ENCODE data around the gene CCDC86.
A peak's percentile ranks its signal among the peaks of the same experiment; 100 is the strongest.

Gene CCDC86

DNA sequence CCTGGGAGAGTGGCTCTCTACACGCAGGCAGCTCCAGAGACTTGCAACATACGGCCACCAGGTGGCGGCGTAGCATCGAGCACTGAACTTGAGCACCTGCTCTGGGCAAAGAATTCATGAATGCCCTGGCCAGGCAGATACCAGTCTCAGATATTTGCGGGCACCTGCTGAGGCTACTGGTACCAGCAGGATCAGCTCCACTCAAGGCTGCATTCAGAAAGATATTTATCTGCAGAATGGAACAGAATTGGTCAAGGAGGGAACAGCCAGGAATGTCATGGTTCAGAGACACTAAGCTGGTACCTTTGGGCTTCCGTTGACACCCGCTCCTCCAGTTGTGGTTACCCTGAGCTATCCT lies 10.8 kb upstream of the CCDC86 start:
- peak; percentile 77 for DNase-seq (ENCODE audit: low spot score)

DNA sequence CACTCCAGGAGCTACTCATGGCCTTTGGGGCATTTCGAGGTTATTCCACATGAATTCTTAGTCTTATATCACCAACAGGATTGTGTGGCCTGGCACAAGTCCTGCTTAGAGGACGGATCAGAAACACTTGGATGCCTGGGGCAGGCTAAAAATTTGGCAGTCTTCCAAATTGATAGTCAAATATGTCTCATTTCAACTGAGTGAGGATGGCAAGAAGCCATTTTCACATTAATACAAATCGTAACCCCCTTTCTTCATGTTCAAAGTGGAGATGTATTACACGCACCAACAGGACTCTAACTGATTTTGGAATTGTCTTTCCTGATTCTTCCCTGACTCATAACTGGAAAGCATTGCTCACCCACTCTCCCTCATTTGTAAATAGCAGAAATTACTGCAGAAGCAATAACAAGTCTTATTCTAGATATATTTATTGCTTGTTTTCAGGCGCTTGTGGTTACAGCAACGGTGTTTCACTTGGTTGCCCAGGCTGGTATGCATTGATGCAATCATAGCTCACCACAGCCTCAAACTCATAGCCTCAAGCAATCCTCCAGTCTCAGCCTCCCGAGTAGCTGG lies 10.3 kb upstream of the CCDC86 start:
- no peak for DNase-seq (ENCODE audit: low spot score)

DNA sequence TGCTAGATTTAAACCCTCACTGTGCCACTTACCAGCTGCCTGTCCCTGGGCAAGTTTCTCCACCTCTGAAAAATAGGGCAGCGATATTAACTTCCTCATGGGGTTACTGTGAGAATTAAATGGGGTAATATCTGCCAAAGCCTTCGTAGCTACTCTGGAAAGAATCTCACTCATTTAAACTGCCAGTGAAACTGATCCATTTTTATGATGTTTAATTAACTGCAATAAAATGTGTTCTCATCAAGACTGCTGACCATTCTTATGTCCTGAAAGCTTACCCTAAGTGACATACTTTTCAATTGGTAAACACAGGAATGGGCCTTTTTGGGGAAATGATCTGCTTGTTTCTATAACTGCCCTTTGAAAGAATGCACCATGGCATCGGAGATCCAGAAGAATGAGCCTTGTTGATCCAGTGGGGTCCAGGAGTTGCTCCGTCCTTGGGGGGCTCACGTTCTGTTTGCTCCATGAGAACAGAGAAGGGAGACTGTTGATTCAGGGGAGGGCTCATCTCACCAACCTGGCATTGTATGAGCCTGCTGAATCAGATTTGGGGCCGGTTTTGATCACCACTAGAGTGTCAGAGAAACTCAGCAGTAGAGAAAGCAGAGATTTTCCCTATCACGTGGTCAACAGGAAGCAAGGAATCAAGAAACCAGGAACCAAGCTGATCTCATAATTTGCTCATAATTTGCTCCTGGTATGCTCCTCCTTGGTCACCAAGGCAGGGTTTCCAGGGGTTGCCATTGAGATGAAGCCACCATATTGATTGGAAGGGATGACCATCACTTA lies 7.0 kb upstream of the CCDC86 start:
- peak; percentile 7 for DNase-seq (ENCODE audit: low spot score)

GRCh38 chr11:60835534-60835846 lies 6.4 kb upstream of the CCDC86 start:
- peak; percentile 71 for DNase-seq (ENCODE audit: low spot score)

GRCh38 chr11:60836866-60837515 lies 4.9 kb upstream of the CCDC86 start:
- DNase-seq (ENCODE audit: low spot score), result no peak

- DNase-seq (ENCODE audit: low spot score), result no peak
Measured at GRCh38 chr11:60838132-60838531, 3.8 kb upstream of the CCDC86 start.

- peak; percentile 51 for DNase-seq (ENCODE audit: low spot score)
Measured at GRCh38 chr11:60840470-60841430, 1.2 kb upstream of the CCDC86 start.

- peak; percentile 3 for DNase-seq (ENCODE audit: low spot score)
Measured at GRCh38 chr11:60842668-60843600, 1.0 kb downstream of the CCDC86 start.

- no peak for DNase-seq (ENCODE audit: low spot score)
Measured at GRCh38 chr11:60844045-60844869, 2.3 kb downstream of the CCDC86 start.

- no peak for DNase-seq (ENCODE audit: low spot score)
Measured at GRCh38 chr11:60844870-60845221, 2.9 kb downstream of the CCDC86 start.

DNA sequence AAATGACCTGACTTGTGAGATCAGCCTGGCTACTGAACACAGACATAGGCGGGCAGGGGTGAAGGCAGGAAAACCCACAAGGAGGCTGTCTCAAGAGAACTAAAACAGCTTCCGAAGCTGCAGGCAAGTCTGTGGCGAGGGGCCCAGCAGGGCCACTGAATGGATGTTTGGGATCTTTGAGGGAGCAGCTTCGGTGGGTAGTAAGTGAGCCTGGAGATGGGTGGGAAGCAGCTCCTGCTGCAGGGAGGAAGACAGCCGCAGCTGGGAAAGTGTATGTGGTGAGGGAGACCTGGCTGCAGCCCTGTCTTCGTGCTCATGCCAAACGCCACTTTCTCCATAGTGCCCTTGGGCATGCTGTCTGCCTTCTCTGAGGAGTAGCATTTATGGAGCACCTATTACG lies 3.4 kb downstream of the CCDC86 start:
- no peak for DNase-seq (ENCODE audit: low spot score)

DNA sequence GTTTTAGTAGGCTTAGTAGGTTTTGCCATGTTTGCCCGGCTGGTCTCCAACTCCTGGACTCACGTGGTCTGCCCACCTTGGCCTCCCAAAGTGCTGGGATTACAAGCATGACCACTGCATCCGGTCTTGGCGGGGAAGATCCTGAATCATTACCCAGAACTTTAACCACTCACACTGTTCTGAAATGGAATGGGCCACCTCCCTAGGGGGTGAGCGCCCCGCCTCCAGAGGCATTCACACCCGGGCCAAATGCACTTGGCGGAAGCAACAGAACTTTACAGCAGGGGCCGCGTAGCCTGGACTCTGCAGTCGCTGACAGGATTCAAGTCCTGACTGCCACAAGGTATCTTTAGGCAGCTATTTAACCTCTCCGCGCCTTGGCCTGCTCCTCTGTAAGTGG lies 5.4 kb downstream of the CCDC86 start:
- no peak for DNase-seq (ENCODE audit: low spot score)

DNA sequence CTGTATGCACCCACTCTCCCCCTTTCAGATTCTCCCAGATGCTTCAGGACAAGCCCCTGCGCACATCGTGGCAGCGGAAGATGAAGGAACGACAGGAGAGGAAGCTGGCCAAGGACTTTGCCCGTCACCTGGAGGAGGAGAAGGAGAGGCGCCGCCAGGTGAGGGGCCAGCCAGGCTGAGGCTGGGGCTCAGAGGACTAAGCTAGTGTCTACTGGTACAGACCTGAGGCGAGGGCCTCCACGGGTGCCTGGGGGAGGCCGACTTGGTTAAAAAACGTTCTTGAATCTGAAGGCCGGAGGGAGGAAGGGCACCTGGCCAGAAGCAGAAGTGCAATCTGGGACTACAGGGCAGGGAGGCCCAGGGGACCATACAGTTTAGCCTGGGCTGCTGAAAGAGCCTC lies 6.0 kb downstream of the CCDC86 start:
- DNase-seq (ENCODE audit: low spot score), result no peak

DNA sequence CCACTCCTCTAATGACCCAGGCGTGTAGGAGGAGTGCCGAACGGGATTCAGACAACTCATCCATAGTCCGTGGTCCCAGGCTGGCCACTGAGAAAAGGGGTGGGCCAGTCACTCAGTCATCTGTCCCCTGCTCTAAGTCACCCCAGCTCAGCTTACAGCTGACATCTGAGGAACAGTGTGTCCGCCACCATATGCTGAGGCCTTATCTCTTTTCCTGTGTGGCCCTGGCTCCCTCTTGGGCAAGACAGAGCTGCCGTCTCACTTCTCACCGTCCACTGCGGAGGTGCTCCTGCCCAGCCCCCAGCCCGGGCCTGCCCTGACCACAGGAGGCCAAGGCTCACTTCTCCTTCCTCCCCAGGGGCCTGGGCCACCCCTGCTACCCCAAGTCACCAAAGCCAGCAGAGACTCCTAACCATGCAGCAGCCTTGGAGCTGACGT lies 6.8 kb downstream of the CCDC86 start:
- DNase-seq (ENCODE audit: low spot score), result no peak

DNA sequence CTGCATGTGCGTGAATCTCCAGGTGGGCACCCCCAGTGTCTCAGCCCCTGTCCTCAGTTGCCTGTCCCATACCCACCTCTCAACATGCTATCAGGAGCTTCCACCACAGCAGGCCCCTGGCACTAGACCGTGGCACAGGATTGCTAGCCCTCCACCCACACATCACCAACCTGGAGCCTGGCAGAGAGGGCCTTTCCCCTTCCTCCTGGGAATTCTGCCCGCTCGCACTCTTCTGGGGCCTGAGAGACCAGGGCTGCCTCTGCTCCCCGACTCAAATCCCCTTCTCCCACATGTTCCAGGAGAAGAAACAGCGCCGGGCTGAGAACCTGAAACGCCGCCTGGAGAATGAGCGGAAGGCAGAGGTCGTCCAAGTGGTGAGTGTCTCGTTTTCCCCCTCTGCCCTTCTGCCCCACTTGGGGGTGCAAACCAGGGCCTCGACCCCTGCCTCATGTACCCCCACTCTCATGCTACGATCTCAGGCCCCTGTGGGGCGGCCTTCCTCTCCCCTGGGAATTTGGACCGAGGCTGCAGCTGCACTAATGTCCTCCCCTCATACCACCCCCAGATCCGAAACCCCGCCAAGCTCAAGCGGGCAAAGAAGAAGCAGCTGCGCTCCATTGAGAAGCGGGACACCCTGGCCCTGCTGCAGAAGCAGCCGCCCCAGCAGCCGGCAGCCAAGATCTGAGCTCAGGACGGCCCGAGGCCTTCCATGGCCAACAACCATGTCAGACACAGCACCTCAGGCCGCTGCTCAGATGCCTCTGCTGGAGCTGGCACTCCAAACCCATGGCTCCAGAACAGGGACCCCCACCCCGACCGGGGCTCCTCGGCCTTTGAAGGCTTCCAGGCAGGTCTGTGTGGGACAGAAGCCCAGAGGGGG lies 8.0 kb downstream of the CCDC86 start:
- no peak for DNase-seq (ENCODE audit: low spot score)

GRCh38 chr11:60851327-60852104 lies 9.6 kb downstream of the CCDC86 start:
- no peak for DNase-seq (ENCODE audit: low spot score)

DNA sequence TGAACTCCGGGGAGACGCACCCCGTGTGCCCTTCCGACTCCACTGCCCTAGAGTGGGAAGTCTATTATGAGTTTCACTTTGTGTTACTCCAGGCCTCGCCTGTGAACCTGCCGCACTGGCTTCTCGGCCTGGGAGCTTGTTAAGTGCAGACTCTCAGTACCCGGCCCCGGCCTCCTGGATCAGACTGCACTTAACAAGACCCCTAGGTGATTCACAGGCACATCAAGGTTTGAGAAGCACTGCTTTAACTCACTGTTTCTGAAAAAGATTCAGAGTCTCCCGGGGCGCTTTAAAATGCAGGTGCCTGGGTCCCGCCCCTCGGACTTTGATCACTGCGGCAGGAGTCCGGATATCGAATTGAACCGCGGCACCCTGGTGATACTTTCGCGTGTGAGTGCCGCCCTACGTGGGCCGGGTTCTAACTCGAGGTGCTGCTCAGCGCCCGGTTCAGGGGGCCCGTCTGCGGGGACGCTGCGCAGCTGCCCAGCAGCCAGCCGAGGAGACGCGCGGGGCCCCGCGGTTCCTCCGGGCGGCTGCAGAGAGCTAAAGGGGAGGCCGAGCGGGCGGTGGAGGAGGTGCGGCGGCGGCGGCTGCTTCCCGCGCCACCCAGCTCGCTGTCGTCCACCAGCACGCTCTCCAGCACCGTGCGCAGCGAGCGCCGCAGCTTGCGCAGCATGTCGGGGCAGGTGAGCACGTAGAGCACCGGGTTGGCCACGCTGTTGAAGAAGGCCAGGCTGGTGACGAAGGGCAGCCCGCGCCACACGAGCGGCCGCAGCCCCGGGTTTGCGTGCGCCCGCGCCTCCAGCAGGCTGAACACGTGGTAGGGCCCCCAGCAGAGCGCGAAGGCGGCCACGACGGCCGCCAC lies 10.4 kb downstream of the CCDC86 start:
- no peak for DNase-seq (ENCODE audit: low spot score)
